Type B pancreatic cell (in vitro differentiated cells): ENCODE measurements around the gene TMEM140. TPM values are rescaled to one million over a fixed set of nuclear protein-coding genes. Genes with fewer than 3 reads are reported as not detected.

Experiments used
- DNase-seq: peaks from one replicate; pipeline ENCODE4 v3.0.0; 2021; ENCODE audit warnings: mixed read lengths; ENCODE audit not compliant: unreplicated experiment; ENCODE audit errors: extremely low spot score
- H3K27ac Mint-ChIP-seq: 2 replicates; pipeline ENCODE4 v1.8.0; 2021; ENCODE audit warnings: mild to moderate bottlenecking, mixed read lengths
- H3K27me3 Mint-ChIP-seq: 2 replicates; pipeline ENCODE4 v1.8.0; 2021; ENCODE audit warnings: mixed read lengths
- H3K36me3 Mint-ChIP-seq: 2 replicates; pipeline ENCODE4 v1.8.0; 2021; ENCODE audit warnings: mixed read lengths
- H3K4me1 Mint-ChIP-seq: one replicate; pipeline ENCODE4 v1.8.0; 2021; ENCODE audit warnings: mixed read lengths; ENCODE audit not compliant: unreplicated experiment
- H3K4me3 Mint-ChIP-seq: 2 replicates; pipeline ENCODE4 v1.8.0; 2021; ENCODE audit warnings: mild to moderate bottlenecking, mixed read lengths
- H3K9me3 Mint-ChIP-seq: 2 replicates; pipeline ENCODE4 v1.8.0; 2021; ENCODE audit warnings: mixed read lengths
- long read RNA-seq: library from polyadenylated mRNA; unstranded; transcript quantifications from one replicate; pipeline ENCODE4 v2.0.0, GENCODE V29; 2020
- total RNA-seq: library from RNA; stranded (reverse); gene quantifications from 2 replicates; pipeline ENCODE4 v1.2.1, GENCODE V29; 2021; ENCODE audit warnings: low replicate concordance
- TF ChIP-seq, protein P1 (sequence below): fragments of 200-600 bp; sonication (generic); conservative IDR thresholded peaks from 2 replicates; pipeline ENCODE4 v1.5.0; 2021; ENCODE audit warnings: antibody characterized with exemption, mild to moderate bottlenecking

TMEM140 gene
- total RNA-seq, result 0.68 and 2.0 TPM in 2 replicates
- long read RNA-seq, transcript TMEM140-201 (2 exons, 1,997 nt), result major isoform, 12 of 13 reads
- long read RNA-seq, partial matches to known transcripts, result 0 of 13 reads
- long read RNA-seq, other reads (novel, unspliced or antisense), result 1 of 13 reads

DNA sequence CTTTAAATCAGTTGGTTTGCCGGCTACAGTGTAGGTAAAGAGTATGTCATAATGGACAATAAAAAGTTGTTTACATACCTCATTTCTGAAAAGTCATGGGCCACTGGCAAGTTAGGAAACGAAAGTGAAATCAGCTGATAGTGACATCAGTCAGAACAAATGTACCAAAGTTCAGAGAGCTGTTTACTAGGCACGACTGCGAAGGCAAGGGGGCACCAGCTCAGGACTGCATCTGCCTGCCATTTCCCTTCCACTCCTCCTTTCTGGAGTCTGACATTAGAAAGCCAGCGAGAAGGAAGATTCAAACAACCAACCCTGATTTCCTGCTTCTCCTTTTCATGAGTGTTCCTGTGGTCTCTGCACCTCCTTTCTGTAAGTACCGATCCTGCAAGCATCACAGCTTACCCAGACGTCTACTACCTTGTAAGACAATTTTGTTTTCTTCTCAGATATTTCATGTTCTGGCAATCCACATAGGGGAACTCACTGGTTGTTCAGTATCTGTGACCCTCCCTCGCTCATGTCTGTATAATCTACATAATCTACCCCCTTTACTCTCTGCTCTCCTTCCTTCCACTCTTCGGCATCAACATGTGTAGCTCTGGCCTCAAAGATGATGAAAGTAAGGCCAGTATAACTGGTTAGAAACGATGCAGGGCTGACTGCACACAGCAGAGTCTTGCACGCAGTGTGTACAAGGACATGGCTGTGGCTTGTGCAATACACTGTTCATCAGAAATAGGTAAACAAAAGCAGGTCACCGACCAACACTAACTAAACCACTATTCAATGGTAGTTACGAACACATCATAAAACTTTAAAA is at the start of gene TMEM140:
Gene TMEM140 (plus strand): TSS at position 174 of the 823 bp plus-strand sequence. CDS start 16,370 bp downstream, outside the sequence.
- TF ChIP-seq, protein P1, sequence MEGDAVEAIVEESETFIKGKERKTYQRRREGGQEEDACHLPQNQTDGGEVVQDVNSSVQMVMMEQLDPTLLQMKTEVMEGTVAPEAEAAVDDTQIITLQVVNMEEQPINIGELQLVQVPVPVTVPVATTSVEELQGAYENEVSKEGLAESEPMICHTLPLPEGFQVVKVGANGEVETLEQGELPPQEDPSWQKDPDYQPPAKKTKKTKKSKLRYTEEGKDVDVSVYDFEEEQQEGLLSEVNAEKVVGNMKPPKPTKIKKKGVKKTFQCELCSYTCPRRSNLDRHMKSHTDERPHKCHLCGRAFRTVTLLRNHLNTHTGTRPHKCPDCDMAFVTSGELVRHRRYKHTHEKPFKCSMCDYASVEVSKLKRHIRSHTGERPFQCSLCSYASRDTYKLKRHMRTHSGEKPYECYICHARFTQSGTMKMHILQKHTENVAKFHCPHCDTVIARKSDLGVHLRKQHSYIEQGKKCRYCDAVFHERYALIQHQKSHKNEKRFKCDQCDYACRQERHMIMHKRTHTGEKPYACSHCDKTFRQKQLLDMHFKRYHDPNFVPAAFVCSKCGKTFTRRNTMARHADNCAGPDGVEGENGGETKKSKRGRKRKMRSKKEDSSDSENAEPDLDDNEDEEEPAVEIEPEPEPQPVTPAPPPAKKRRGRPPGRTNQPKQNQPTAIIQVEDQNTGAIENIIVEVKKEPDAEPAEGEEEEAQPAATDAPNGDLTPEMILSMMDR, result no peak
- no peak for DNase-seq
- peak within 1 kb of the TSS; percentile 70 for H3K27ac Mint-ChIP-seq

DNA sequence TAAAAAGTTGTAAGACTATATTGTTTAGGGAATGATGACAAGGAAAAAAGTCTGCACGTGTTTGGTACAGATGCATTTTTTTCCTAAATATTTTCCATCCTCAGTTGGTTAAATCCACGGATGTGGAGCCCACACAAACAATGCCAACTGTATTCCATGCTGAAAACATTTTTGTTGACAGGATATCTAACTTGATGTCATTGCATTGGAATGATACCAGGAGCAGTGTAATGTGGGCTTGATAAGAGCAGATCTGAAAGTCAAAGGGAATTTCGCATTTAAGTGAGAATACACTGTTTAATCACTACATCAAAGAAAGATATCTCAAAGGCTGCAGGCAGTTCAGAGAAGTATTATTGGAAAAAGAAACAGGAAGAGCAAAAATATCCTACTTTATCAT is 49.5 kb upstream of the TMEM140 start:
- Mint-ChIP-seq H3K36me3 (no peaks in the 10 kb centered on the region), H3K4me1 (no peaks in the 10 kb centered on the region), H3K4me3 (no peak overlapping the region), H3K27ac (no peak overlapping the region), H3K27me3 (no peaks in the 10 kb centered on the region), H3K9me3 (no peaks in the 10 kb centered on the region)
- TF ChIP-seq, protein P1, result no peak
- DNase-seq, result no peak

More for the DNA sequence above, at the start of gene TMEM140:
- Mint-ChIP-seq H3K4me1 (peaks cover 5% of the 10 kb centered on the region), H3K36me3 (no peaks in the 10 kb centered on the region), H3K4me3 (peak within 1 kb of the TSS; percentile 61), H3K9me3 (no peaks in the 10 kb centered on the region), H3K27me3 (no peaks in the 10 kb centered on the region)

DNA sequence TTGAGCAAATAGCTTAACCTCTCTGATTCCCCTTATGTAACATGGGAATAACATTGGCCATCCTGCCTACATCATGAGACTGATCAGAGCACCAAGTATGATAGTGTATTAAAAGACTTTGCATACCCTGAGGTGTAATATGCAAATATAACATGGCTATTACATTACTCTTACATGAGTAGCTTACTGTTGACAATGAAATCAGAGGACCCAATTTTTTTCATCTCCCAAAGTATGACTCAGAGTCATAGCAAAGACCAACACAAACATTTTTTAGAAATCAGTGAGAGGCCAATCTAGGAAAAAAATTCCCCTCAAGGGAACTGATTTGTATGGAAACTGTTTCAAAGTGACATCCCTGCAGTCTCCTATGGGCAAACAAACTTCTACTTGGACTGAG is 47.0 kb upstream of the TMEM140 start:
- H3K4me3 Mint-ChIP-seq, result no peak overlapping the region
- no peak overlapping the region for H3K27ac Mint-ChIP-seq
- no peak for DNase-seq
- TF ChIP-seq, protein P1, result no peak
- no peaks in the 10 kb centered on the region for H3K4me1 Mint-ChIP-seq
- no peaks in the 10 kb centered on the region for H3K36me3 Mint-ChIP-seq
- H3K9me3 Mint-ChIP-seq, result no peaks in the 10 kb centered on the region
- no peaks in the 10 kb centered on the region for H3K27me3 Mint-ChIP-seq

DNA sequence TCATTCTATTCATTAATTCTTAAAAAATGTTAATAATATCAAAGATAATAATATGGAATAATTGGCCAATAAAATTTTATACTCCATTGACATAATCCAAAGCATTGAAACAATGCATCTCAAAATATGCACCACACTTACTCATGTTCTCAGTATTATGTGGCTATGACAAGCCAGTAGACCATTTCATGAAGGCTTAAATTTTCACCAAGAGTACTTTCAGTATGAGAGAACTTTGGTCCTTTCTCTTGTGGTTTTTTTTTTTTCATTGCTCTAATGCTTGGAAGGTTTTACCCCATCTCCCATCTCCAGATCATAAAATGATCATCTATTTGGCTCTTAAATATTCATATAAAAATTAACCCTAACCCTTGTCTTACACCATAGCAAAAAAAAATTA is 45.5 kb upstream of the TMEM140 start:
- H3K27ac Mint-ChIP-seq, result no peak overlapping the region
- TF ChIP-seq, protein P1, result no peak
- no peak overlapping the region for H3K4me3 Mint-ChIP-seq
- peaks cover 5% of the 10 kb centered on the region for H3K27me3 Mint-ChIP-seq
- H3K4me1 Mint-ChIP-seq, result no peaks in the 10 kb centered on the region
- no peaks in the 10 kb centered on the region for H3K36me3 Mint-ChIP-seq
- no peaks in the 10 kb centered on the region for H3K9me3 Mint-ChIP-seq
- no peak for DNase-seq

DNA sequence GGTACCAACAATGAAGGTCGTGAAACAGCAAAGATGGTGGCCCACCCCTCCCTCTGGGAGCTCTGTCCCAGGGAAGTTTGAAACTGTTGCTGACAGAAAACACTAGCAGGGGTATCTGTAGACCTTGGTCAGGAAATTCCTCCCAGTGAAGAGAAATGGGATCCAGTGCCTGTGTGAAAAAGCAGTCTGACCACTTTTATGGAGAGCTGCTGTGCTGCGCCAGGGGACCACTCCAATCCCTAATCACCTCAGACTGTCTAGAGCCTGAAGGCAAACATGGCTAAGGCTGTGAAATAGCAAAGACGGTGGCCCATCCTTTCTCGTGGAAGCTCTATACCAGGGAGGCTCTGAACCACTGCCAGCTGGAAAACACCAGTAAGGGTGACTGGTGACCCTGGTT is 38.3 kb upstream of the TMEM140 start:
- no peak for DNase-seq
- H3K4me3 Mint-ChIP-seq, result no peak overlapping the region
- H3K9me3 Mint-ChIP-seq, result no peaks in the 10 kb centered on the region
- no peaks in the 10 kb centered on the region for H3K4me1 Mint-ChIP-seq
- H3K36me3 Mint-ChIP-seq, result no peaks in the 10 kb centered on the region
- TF ChIP-seq, protein P1, result no peak
- H3K27ac Mint-ChIP-seq, result no peak overlapping the region
- H3K27me3 Mint-ChIP-seq, result peaks cover 5% of the 10 kb centered on the region
